ENCODE results near the gene GTF2H1.

Gene GTF2H1

GRCh38 chr11:18314784-18315523, 7.4 kb upstream of the GTF2H1 start (continued):
- no peak for TF ChIP-seq ZNF354C (tag by site-specific recombination; IDR thresholded peaks at IDR 0.05; ENCODE audit: borderline replicate concordance, low read depth)
- no peak for TF ChIP-seq ZFP3 (tag by site-specific recombination; IDR thresholded peaks at IDR 0.05; ENCODE audit: low read depth)

GRCh38 chr11:18315893-18316292, 6.5 kb upstream of the GTF2H1 start:
- 0 out of 2 replicates have a peak, but pooled peaks have one; percentile 55 for TF ChIP-seq ZNF121 (tag by site-specific recombination; IDR thresholded peaks at IDR 0.05)
- no peak for TF ChIP-seq ZFHX2 (tag by site-specific recombination; conservative IDR thresholded peaks at IDR 0.05)
- no peak for TF ChIP-seq ZSCAN4 (tag by site-specific recombination; IDR thresholded peaks at IDR 0.05)
- TF ChIP-seq ZNF48 (tag by site-specific recombination; IDR thresholded peaks at IDR 0.05): no peak
- TF ChIP-seq ZNF354C (tag by site-specific recombination; IDR thresholded peaks at IDR 0.05; ENCODE audit: borderline replicate concordance, low read depth): no peak
- TF ChIP-seq REPIN1 (tag by site-specific recombination; IDR thresholded peaks at IDR 0.05; ENCODE audit: low read depth): no peak
- no peak for TF ChIP-seq ZSCAN18 (tag by site-specific recombination; IDR thresholded peaks at IDR 0.05)
- CTCF ChIA-PET: no interaction called here
- Histone ChIP-seq H3K4me3 (ENCODE audit: low read depth, low read length) (no peak overlapping the region), H3K36me3 (ENCODE audit: control insufficient read depth in 2 of 2, insufficient read depth in 1 of 2, low read length in 2 of 2) (peaks cover 0 to 16% of the 10 kb centered on the region in 2 experiments; a peak in 1 of 3 replicates), H3K4me1 (ENCODE audit: control insufficient read depth, insufficient read depth, low read length) (no peaks in the 10 kb centered on the region), H3K27ac (ENCODE audit: extremely low read depth, low read depth, low read length) (no peak overlapping the region), H3K9me3 (ENCODE audit: control insufficient read depth, insufficient read depth, low read depth, low read length) (no peaks in the 10 kb centered on the region)
- POLR2A ChIA-PET: interaction anchor here (0.7 to 1.1 kb wide), 4 partner anchors 14 to 209 kb away, joined by 3 to 6 read pairs (median 4); no protein-coding TSS in a partner anchor

GRCh38 chr11:18317551-18317950, 4.8 kb upstream of the GTF2H1 start:
- no peak overlapping the region for H3K4me3 ChIP-seq (ENCODE audit: low read depth, low read length)

More at GRCh38 chr11:18317551-18317950, 4.8 kb upstream of the GTF2H1 start:
- Histone ChIP-seq H3K27ac (ENCODE audit: extremely low read depth, low read depth, low read length) (no peak overlapping the region), H3K36me3 (ENCODE audit: control insufficient read depth in 2 of 2, insufficient read depth in 1 of 2, low read length in 2 of 2) (peaks cover 0 to 10% of the 10 kb centered on the region in 2 experiments; a peak in 1 of 3 replicates), H3K4me1 (ENCODE audit: control insufficient read depth, insufficient read depth, low read length) (no peaks in the 10 kb centered on the region), H3K9me3 (ENCODE audit: control insufficient read depth, insufficient read depth, low read depth, low read length) (no peaks in the 10 kb centered on the region)
- CTCF ChIA-PET: no interaction called here
- no peak for TF ChIP-seq ZNF621 (tag by site-specific recombination; IDR thresholded peaks at IDR 0.05)
- TF ChIP-seq ZNF202 (tag by site-specific recombination; IDR thresholded peaks at IDR 0.05; ENCODE audit: borderline replicate concordance): no peak
- TF ChIP-seq ZFP69B (tag by site-specific recombination; IDR thresholded peaks at IDR 0.05): no peak
- TF ChIP-seq SCRT1 (tag by site-specific recombination; IDR thresholded peaks at IDR 0.05; ENCODE audit: borderline replicate concordance): no peak
- TF ChIP-seq ZNF211 (tag by site-specific recombination; IDR thresholded peaks at IDR 0.05; ENCODE audit: low read depth): no peak
- no peak for TF ChIP-seq ZNF335 (tag by site-specific recombination; conservative IDR thresholded peaks at IDR 0.05)
- TF ChIP-seq GLI4 (tag by site-specific recombination; IDR thresholded peaks at IDR 0.05): no peak
- TF ChIP-seq REST (tag by site-specific recombination; IDR thresholded peaks at IDR 0.05): no peak
- TF ChIP-seq ZNF48 (tag by site-specific recombination; IDR thresholded peaks at IDR 0.05): no peak
- TF ChIP-seq ZNF704 (tag by site-specific recombination; IDR thresholded peaks at IDR 0.05): no peak
- POLR2A ChIA-PET: no interaction called here

All from HEK293 (cell line).